GM12878 (cell line): Measurements from ENCODE around the gene SRL. TPM values are rescaled to one million over a fixed set of nuclear protein-coding genes. Genes with fewer than 3 reads are reported as not detected.

ENCODE experiments used
- ATAC-seq: fragments of 200-7000 bp; cut with Tn5 transposase; 3 replicates; pipeline ENCODE4 v1.9.1; 2020; ENCODE audit warnings: mild to moderate bottlenecking, moderate library complexity
- BruUV-seq: library from RNA; stranded (reverse); fragments of 400-500 nt; replicated peaks from 2 replicates; lab custom pipeline; 2021; lab: Mats Ljungman, UMichigan
- CTCF ChIA-PET: fragments of 300-600 bp; sonication (Branson Sonifier 250); formaldehyde crosslinking; extraction: SDS; loops from one replicate; lab custom pipeline; 2021; ENCODE audit warnings: inconsistent platforms; lab: Yijun Ruan, JAX
- POLR2A ChIA-PET: fragments of 350-600 bp; formaldehyde crosslinking; extraction: SDS; loops from one replicate; lab custom pipeline; 2021; ENCODE audit warnings: inconsistent platforms; lab: Charles Lee
- RAD21 ChIA-PET: fragments of 300-600 bp; sonication (Branson Sonifier 250); formaldehyde crosslinking; loops from one replicate; lab custom pipeline; 2023; ENCODE audit warnings: antibody characterized with exemption; ENCODE audit not compliant: unreplicated experiment; lab: Charles Lee
- SMC1A ChIA-PET: fragments of 300-600 bp; sonication (Branson Sonifier 250); formaldehyde crosslinking; loops from one replicate; lab custom pipeline; 2023; ENCODE audit not compliant: unreplicated experiment, uncharacterized antibody; lab: Charles Lee
- DNase-seq: peaks from one replicate; pipeline ENCODE4 v3.0.0-alpha.2; 2011; ENCODE audit warnings: low read depth, low spot score
- FAIRE-seq: peaks from 3 replicates; lab custom pipeline; 2011; peaks lifted over from hg19 to GRCh38; lab: Jason Lieb, UNC
- H2AFZ ChIP-seq: 2 replicates; pipeline ENCODE4 v1.6.0; 2011; ENCODE audit warnings: low read depth, low read length, control low read depth; ENCODE audit not compliant: control insufficient read depth
- H3K27ac ChIP-seq: 2 replicates; pipeline ENCODE4 v1.5.1; 2011; ENCODE audit warnings: control low read depth; ENCODE audit not compliant: control insufficient read depth, insufficient read depth
- H3K27me3 ChIP-seq, 2 experiments: replicated peaks in 1 of 2; 2 replicates each; pipeline versions ENCODE4 v1.6.0 to v1.6.1; 2011; ENCODE audit warnings: low read length in 1 of 2; ENCODE audit not compliant: control insufficient read depth in 2 of 2, insufficient read depth in 2 of 2
- H3K36me3 ChIP-seq, 2 experiments: 2 replicates each; pipeline ENCODE4 v1.5.1; 2011; ENCODE audit warnings: low read length in 1 of 2; ENCODE audit not compliant: control insufficient read depth in 2 of 2, insufficient read depth in 2 of 2
- H3K4me1 ChIP-seq: 2 replicates; pipeline ENCODE4 v1.6.1; 2011; ENCODE audit warnings: mild to moderate bottlenecking, low read length, moderate library complexity, mixed read lengths; ENCODE audit not compliant: control insufficient read depth, insufficient read depth
- H3K4me2 ChIP-seq: 2 replicates; pipeline ENCODE4 v1.6.0; 2011; ENCODE audit warnings: control low read depth; ENCODE audit not compliant: control insufficient read depth, insufficient read depth
- H3K4me3 ChIP-seq: fragments of 200-600 bp; sonication (generic); 2 replicates; pipeline ENCODE4 v1.5.1; 2016
- H3K79me2 ChIP-seq: 2 replicates; pipeline ENCODE4 v1.6.0; 2011; ENCODE audit warnings: low read length; ENCODE audit not compliant: control insufficient read depth, insufficient read depth
- H3K9ac ChIP-seq: 2 replicates; pipeline ENCODE4 v1.8.0; 2011; ENCODE audit warnings: low read length, control low read depth, mixed read lengths; ENCODE audit not compliant: control insufficient read depth, insufficient read depth
- H3K9me3 ChIP-seq: replicated peaks from 3 replicates; pipeline ENCODE4 v1.5.1; 2011; ENCODE audit warnings: mild to moderate bottlenecking, low read length; ENCODE audit not compliant: control insufficient read depth, insufficient read depth
- H4K20me1 ChIP-seq: 2 replicates; pipeline ENCODE4 v1.6.0; 2011; ENCODE audit not compliant: control insufficient read depth, insufficient read depth
- CHD1 ChIP-seq: IDR thresholded peaks from 2 replicates; pipeline ENCODE4 v1.6.1; 2012; ENCODE audit warnings: low read depth, low read length, improper control_type of control experiment
- E4F1 ChIP-seq: fragments of 450-650 bp; IDR thresholded peaks from 2 replicates; pipeline ENCODE4 v1.6.1; 2018; ENCODE audit warnings: borderline replicate concordance, mild to moderate bottlenecking; ENCODE audit not compliant: partially characterized antibody
- EP300 ChIP-seq, 2 experiments: fragments of 150-350 bp in 1 of 2; IDR thresholded peaks; 2 replicates each; pipeline ENCODE4 v1.6.1; 2011 to 2012; ENCODE audit warnings: low read depth in 2 of 2, low read length in 2 of 2, borderline replicate concordance in 1 of 2, improper control_type of control experiment in 1 of 2, inconsistent platforms in 1 of 2; ENCODE audit not compliant: control insufficient read depth in 1 of 2
- GATAD2B ChIP-seq: fragments of 450-650 bp; conservative IDR thresholded peaks from 2 replicates; pipeline ENCODE4 v1.6.1; 2017; ENCODE audit warnings: low read depth, mild to moderate bottlenecking, moderate library complexity
- HDAC6 ChIP-seq: fragments of 200-600 bp; sonication (generic); IDR thresholded peaks from one replicate; pipeline ENCODE4 v1.8.0; 2017; ENCODE audit warnings: antibody characterized with exemption; ENCODE audit not compliant: unreplicated experiment
- IRF4 ChIP-seq: IDR thresholded peaks from 2 replicates; pipeline ENCODE4 v1.6.1; 2011; ENCODE audit warnings: low read depth, low read length
- NR2C2 ChIP-seq: IDR thresholded peaks from 2 replicates; pipeline ENCODE4 v1.6.1; 2011; ENCODE audit warnings: borderline replicate concordance, low read depth; ENCODE audit not compliant: control insufficient read depth, insufficient read length
- NR2F1 ChIP-seq: fragments of 450-650 bp; conservative IDR thresholded peaks from 2 replicates; pipeline ENCODE4 v1.6.1; 2017; ENCODE audit warnings: mild to moderate bottlenecking
- RUNX3 ChIP-seq: IDR thresholded peaks from 2 replicates; pipeline ENCODE4 v1.6.1; 2012; ENCODE audit warnings: low read length, inconsistent platforms
- SIX5 ChIP-seq: IDR thresholded peaks from 2 replicates; pipeline ENCODE4 v1.6.1; 2011; ENCODE audit warnings: mild to moderate bottlenecking, low read depth, low read length, moderate library complexity; ENCODE audit not compliant: severe bottlenecking
- SUZ12 ChIP-seq: fragments of 200-600 bp; sonication (generic); IDR thresholded peaks from one replicate; pipeline ENCODE4 v1.6.1; 2018; ENCODE audit warnings: antibody characterized with exemption, mild to moderate bottlenecking; ENCODE audit not compliant: unreplicated experiment
- ZNF207 ChIP-seq: fragments of 450-650 bp; IDR thresholded peaks from 2 replicates; pipeline ENCODE4 v1.6.1; 2014; ENCODE audit warnings: antibody characterized with exemption, mild to moderate bottlenecking, borderline replicate concordance
- WGBS: methylation state at CpG from one replicate; pipeline ENCODE4 v1.1.6; 2016; ENCODE audit warnings: low lambda C conversion rate; ENCODE audit not compliant: insufficient replicate concordance, insufficient coverage; ENCODE audit errors: missing lambda C conversion rate; 5-methylcytosine and 5-hydroxymethylcytosine counted together
- in situ Hi-C: fragments of 300-500 bp; cut with MboI; formaldehyde crosslinking; loops from 9 replicates; pipeline ENCODE4 v1.14.3; 2018; ENCODE audit warnings: mixed read lengths
- intact Hi-C: fragments of 100-400 bp; cut with micrococcal nuclease; formaldehyde crosslinking; loops from one replicate; pipeline ENCODE4 v1.14.2; 2022; ENCODE audit not compliant: unreplicated experiment
- polyA plus RNA-seq, 11 experiments: library from polyadenylated mRNA; depleted of rRNA in 4 of 11; unstranded in 6 of 11; stranded (reverse) in 5 of 11; fragments of >200 nt; fragmentation: Nextera tagmentation in 4 of 11; fragmentation: Illumina TruSeq in 1 of 11; extraction: Ambion mirVana in 4 of 11; extraction: Trizol in 1 of 11; gene quantifications; 1 replicate in 1 of 11; 2 replicates in 10 of 11; pipeline versions ENCODE4 v1.2.1 to v1.2.3, GENCODE V29; 2011 to 2016; ENCODE audit warnings: inconsistent platforms in 2 of 11, missing spikeins in 2 of 11, low read depth in 1 of 11
- total RNA-seq, 4 experiments: library from RNA; depleted of rRNA in 3 of 4; stranded (reverse); fragments of >200 nt in 3 of 4; fragmentation: Illumina TruSeq in 1 of 4; extraction: Trizol in 1 of 4; gene quantifications; 2 replicates each; pipeline versions ENCODE4 v1.2.1 to v1.2.3, GENCODE V29; 2013 to 2021

The SRL gene
- total and polyA plus RNA-seq, 10 of the 15 experiments (the other 5 are each of a cell fraction or from before 2014, with no cell fraction given), result not detected

DNA sequence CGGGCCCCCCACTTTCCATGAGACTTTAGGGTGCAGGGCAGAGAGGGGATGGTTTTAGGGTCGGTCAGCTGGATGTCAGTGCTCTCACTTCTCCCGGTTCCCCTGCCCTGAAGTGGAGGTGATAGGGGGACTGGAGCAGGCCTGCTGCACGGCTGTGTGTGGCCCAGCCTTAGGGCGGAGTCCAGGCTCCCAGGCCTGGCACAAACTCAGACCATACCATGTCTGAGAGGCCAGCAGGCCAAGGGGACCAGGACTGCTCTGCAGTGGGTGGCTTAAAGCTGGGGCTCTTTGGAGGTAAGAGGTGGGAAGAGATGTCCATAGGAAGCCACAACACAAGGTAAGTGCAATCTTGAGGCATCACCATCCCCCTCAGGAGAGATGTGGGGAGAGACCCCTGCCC is 22.7 kb upstream of the SRL start:
- Histone ChIP-seq H4K20me1 (no peaks in the 10 kb centered on the region), H3K4me2 (no peak overlapping the region), H3K27me3 (no peaks in the 10 kb centered on the region), H3K27ac (no peak overlapping the region), H3K4me3 (no peak overlapping the region), H3K79me2 (peaks cover 16% of the 10 kb centered on the region), H3K36me3 (peaks cover 4 to 24% of the 10 kb centered on the region in 2 experiments), H3K9ac (no peak overlapping the region), H2AFZ (no peak overlapping the region)
- no TSS peak for BruUV-seq
- 89% methylated on average over 5 of the region's 5 CpGs for WGBS
- FAIRE-seq, result no peak
- DNase-seq, result no peak
- RAD21 ChIA-PET, result no interaction called here
- ATAC-seq, result no peak
- in situ Hi-C loops, result no loop called here
- intact Hi-C loops, result no loop called here
- CTCF ChIA-PET, result no interaction called here
- no peak for TF ChIP-seq EP300 (IDR thresholded peaks at IDR 0.05; ENCODE audit: borderline replicate concordance in 1 of 2, control insufficient read depth in 1 of 2, low read depth in 2 of 2, low read length in 2 of 2)
- TF ChIP-seq, all 136 proteins: peak for 0
- POLR2A ChIA-PET, result interaction anchor here (0.6 kb wide), 1 partner anchor 569 kb away, joined by 6 read pairs; no protein-coding TSS in a partner anchor
- H3K9me3 ChIP-seq, result no peaks in the 10 kb centered on the region
- no peaks in the 10 kb centered on the region for H3K4me1 ChIP-seq
- SMC1A ChIA-PET, result no interaction called here

DNA sequence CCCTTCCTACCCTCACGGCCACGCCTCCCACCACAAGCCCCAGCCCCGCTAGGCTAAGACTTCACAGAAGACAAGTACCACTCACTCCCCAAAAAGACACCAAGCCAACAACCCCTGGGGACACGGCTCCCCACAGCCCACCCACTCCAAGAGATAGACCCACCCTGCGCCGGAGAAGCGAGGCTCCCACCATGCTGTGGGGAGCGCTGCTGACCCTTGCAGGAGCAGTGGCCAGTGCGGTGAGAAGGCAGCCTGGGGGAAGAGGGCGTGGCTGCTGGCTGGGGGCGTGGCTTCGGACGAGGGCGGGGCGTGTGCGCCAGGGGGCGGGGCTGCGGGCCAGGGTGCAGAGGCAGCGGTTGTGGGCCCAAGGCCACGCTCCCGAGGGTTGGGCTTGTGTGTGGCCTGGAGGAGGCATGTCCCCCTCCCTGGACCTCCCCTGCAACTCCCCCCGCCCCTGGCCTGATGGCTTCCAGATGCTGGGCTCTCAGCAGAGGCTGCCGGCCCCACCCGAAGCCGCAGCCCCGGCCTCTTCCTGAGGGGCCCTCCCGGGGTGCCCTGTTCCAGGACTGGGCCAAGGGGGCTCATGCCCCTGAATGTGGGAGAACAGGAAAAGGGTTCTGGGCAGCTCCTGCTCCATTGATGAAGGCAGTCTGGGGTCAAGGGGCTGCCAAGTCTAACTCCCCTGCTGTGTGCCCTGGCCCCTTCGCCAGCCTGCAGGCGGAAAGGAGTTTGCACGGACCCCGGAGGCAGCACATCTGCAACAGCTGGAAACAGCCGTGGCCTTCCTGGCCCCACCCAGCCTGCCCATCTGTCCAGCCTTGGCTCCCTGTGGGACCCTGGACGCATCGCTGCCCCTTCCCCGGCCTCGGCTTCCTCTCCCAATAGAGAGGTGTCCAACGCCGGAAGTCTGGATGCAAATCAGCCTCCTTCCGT is 21.9 kb upstream of the SRL start:
- Histone ChIP-seq H3K4me1 (no peaks in the 10 kb centered on the region), H2AFZ (no peak overlapping the region), H4K20me1 (no peaks in the 10 kb centered on the region), H3K36me3 (peaks cover 6 to 24% of the 10 kb centered on the region in 2 experiments), H3K4me3 (no peak overlapping the region), H3K27ac (no peak overlapping the region), H3K79me2 (peaks cover 16% of the 10 kb centered on the region), H3K4me2 (no peak overlapping the region), H3K27me3 (no peaks in the 10 kb centered on the region), H3K9me3 (no peaks in the 10 kb centered on the region), H3K9ac (no peak overlapping the region)
- FAIRE-seq, result no peak
- WGBS, result 99% methylated on average over 25 of the region's 39 CpGs
- no TSS peak for BruUV-seq
- SMC1A ChIA-PET, result no interaction called here
- POLR2A ChIA-PET, result no interaction called here
- DNase-seq, result no peak
- intact Hi-C loops (no loop called here), in situ Hi-C loops (no loop called here)
- RAD21 ChIA-PET, result no interaction called here
- CTCF ChIA-PET, result interaction anchor here (0.9 kb wide), 1 partner anchor 139 kb away, joined by 3 read pairs; no protein-coding TSS in a partner anchor
- peak; percentile 74 for ATAC-seq
- TF ChIP-seq CHD1 (no peak), IRF4 (no peak), SIX5 (no peak), E4F1 (no peak), GATAD2B (no peak), NR2F1 (no peak), ZNF207 (no peak), HDAC6 (no peak), RUNX3 (no peak), SUZ12 (no peak), NR2C2 (no peak)
